Skeletal muscle satellite cell (primary cell): ENCODE measurements around the gene ANKRD6.

Experiments used
- H3K27me3 ChIP-seq: 2 replicates; pipeline ENCODE4 v1.7.0; 2013; ENCODE audit warnings: low read length; ENCODE audit not compliant: control insufficient read depth, insufficient read depth
- H3K36me3 ChIP-seq: 2 replicates; pipeline ENCODE4 v1.7.0; 2013; ENCODE audit warnings: mild to moderate bottlenecking, control low read depth, low read length; ENCODE audit not compliant: insufficient read depth
- H3K4me1 ChIP-seq: 2 replicates; pipeline ENCODE4 v1.7.0; 2013; ENCODE audit warnings: low read length; ENCODE audit not compliant: control insufficient read depth, insufficient read depth
- H3K4me2 ChIP-seq: 2 replicates; pipeline ENCODE4 v1.7.0; 2013; ENCODE audit warnings: mild to moderate bottlenecking, low read length
- H3K4me3 ChIP-seq: 2 replicates; pipeline ENCODE4 v1.7.0; 2013; ENCODE audit warnings: low read length
- H3K9ac ChIP-seq: 2 replicates; pipeline ENCODE4 v1.7.0; 2013; ENCODE audit warnings: mild to moderate bottlenecking, low read depth, low read length, moderate library complexity
- H3K9me3 ChIP-seq: replicated peaks from 2 replicates; pipeline ENCODE4 v1.7.0; 2013; ENCODE audit warnings: mild to moderate bottlenecking, control low read depth, low read length

Gene ANKRD6

DNA sequence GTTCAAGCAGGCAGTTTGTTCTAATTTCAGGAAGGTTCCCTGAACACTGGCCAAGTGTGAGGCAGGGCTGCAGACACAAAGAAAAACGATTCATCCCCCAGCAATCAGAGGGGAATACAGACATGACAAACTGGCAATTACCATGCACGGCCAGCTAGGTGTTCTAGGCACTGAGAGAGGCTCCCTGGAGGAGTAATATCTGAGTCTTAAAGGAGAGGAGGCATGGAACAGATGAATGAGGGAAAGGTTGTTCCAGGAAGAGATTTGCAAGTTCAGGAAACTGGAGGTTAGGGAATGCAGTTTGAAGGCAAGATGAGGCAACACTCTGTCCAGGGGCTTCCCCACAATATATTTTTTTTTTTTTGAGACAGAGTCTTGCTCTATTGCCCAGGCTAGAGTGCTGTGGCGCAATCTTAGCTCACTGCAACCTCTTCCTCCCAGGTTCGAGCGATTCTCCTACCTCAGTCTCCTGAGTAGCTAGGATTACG, 32.0 kb upstream of the ANKRD6 start:
- H3K4me2 ChIP-seq, result no peak overlapping the region
- H3K4me3 ChIP-seq, result no peak overlapping the region
- H3K9ac ChIP-seq, result no peak overlapping the region
- H3K9me3 ChIP-seq, result no peaks in the 10 kb centered on the region
- peaks cover 22% of the 10 kb centered on the region for H3K27me3 ChIP-seq
- no peaks in the 10 kb centered on the region for H3K4me1 ChIP-seq
- no peaks in the 10 kb centered on the region for H3K36me3 ChIP-seq

DNA sequence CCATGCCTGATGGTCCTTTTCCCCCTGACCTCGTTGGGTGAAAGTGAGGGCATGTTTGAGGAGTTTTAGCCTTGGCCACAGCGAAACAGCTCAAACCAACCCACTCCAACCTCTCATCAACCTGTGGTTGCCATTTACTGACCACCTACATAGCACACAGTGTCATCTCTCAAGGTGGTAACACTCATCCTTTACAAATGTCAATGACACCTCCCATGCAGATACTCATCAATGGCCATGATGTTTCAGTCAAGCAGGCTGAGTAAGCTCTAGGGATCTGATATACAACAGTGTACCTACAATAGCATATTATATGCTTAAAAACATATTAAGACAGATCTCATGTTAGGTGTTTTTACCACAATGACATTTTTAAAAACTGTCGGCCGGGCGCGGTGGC, 30.2 kb upstream of the ANKRD6 start:
- Histone ChIP-seq H3K27me3 (peaks cover 36% of the 10 kb centered on the region), H3K4me1 (no peaks in the 10 kb centered on the region), H3K4me3 (no peak overlapping the region), H3K4me2 (no peak overlapping the region), H3K9me3 (no peaks in the 10 kb centered on the region), H3K9ac (no peak overlapping the region), H3K36me3 (no peaks in the 10 kb centered on the region)

DNA sequence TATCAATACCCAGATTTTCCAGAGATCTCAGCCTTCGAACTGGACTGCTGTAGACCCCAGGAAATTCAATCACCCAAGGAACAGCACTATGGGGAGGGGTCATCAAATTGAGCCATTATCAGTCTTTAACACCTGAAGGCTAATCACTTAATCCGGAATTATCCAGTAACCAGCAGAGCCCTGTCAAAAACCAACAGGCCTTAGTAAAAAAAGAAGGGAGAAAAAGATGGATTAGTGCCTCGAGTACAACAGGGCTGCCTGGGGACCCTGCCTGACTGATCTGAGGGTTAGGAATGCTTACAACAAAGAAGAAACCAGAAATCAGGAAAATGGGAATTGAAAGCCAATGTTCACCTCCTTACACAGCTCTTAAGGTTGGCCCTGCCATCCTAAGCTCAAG, 28.4 kb upstream of the ANKRD6 start:
- H3K9me3 ChIP-seq, result no peaks in the 10 kb centered on the region
- H3K36me3 ChIP-seq, result no peaks in the 10 kb centered on the region
- no peak overlapping the region for H3K9ac ChIP-seq
- peaks cover 53% of the 10 kb centered on the region for H3K27me3 ChIP-seq
- no peak overlapping the region for H3K4me2 ChIP-seq
- H3K4me3 ChIP-seq, result no peak overlapping the region
- H3K4me1 ChIP-seq, result no peaks in the 10 kb centered on the region

DNA sequence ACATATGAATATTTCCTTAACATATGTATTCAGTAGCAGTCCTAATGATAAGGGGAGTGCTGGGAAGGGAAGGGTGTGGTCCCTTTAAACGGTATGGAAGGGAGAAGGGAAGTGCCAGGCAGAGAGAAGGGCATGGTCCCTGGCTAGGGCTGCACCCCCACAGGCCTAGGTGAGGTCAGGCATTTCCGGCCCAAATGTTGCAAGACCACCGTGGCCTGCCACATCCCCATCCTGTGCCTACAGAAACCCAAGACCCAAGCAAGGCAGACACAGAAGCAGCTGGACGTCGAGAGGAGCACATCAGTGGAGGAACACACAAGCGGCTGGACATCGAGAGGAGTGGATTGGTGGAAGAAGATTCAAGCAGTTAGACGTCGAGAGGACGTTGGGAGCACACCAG, 26.8 kb upstream of the ANKRD6 start:
- Histone ChIP-seq H3K4me2 (no peak overlapping the region), H3K4me1 (peaks cover 2% of the 10 kb centered on the region), H3K9ac (no peak overlapping the region), H3K9me3 (no peaks in the 10 kb centered on the region), H3K27me3 (peaks cover 61% of the 10 kb centered on the region), H3K4me3 (no peak overlapping the region), H3K36me3 (no peaks in the 10 kb centered on the region)

DNA sequence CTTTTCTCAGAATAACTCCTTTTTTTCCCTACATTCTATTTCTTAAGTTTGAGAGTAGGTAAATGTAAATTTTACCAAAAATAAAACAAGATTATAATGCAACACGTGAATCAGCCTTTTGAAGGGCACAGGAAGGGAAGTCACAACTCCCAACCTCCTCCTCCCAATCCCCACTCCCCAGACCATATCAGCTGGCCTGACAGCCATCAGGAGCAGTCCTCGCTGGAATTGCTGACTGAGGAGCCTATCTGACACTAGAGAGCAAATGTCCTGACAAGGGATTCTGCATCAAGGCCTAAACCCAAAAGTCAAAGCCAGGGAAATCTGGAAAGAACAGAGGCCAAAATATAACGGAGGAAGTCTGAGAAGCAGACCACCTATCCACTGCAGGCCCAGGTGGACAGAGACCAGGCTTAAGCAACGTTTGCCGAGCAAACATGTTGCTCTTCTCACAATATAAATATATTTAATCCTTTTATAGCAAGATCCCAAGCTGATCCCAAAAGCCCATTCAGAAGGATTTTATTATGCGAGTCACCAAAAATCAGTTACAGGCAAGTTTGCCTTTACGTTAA, 23.4 kb upstream of the ANKRD6 start:
- H3K9ac ChIP-seq, result no peak overlapping the region
- peaks cover 84% of the 10 kb centered on the region for H3K27me3 ChIP-seq
- H3K4me1 ChIP-seq, result peaks cover 14% of the 10 kb centered on the region
- H3K36me3 ChIP-seq, result no peaks in the 10 kb centered on the region
- no peaks in the 10 kb centered on the region for H3K9me3 ChIP-seq
- no peak overlapping the region for H3K4me2 ChIP-seq
- H3K4me3 ChIP-seq, result no peak overlapping the region

DNA sequence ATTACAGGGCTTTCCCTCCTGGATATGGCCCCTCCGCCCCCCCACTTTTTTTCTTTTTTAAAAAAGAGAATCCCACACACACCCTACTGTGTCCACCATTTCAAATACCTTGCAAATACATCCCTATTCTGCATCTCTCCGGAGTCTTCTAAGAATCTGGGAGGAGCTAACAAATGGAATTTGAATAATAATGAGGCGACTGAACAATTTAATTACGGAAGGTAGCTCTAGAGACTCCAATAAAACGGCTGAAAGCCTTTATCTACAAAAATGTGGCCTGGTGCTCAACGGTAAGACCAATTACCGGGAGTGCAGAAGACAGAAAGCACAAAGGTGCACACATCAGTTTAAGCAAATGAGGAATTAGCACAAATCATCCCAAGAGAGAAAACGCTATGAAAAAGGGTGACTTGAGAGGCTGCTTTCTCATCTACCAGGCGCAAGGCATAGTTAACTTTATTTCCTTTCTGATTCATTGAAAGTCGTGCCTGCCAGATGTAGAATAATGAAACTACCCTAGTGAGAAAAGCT, 22.7 kb upstream of the ANKRD6 start:
- H3K9me3 ChIP-seq, result no peaks in the 10 kb centered on the region
- H3K9ac ChIP-seq, result no peak overlapping the region
- H3K4me2 ChIP-seq, result no peak overlapping the region
- H3K27me3 ChIP-seq, result peaks cover 87% of the 10 kb centered on the region
- H3K4me3 ChIP-seq, result no peak overlapping the region
- H3K4me1 ChIP-seq, result peaks cover 14% of the 10 kb centered on the region
- H3K36me3 ChIP-seq, result no peaks in the 10 kb centered on the region

DNA sequence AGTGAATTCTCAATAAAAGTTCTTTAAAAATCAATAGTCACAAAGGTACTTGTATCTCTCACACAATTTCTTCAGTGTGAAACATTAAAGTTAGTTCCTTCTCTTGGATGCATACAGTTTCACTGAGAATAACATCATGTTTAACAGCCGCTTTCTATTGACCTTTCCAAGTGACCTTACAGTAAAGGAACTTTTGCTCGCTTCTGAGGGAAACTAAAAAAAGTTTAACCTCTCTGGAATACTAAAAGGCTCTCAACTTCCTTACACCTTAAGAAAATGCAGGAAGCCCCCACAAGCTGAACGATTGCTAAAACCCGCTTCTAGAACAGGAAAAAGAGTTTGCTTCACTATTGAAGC, 22.2 kb upstream of the ANKRD6 start:
- no peaks in the 10 kb centered on the region for H3K9me3 ChIP-seq
- H3K27me3 ChIP-seq, result peaks cover 87% of the 10 kb centered on the region
- no peak overlapping the region for H3K9ac ChIP-seq
- H3K4me3 ChIP-seq, result peak overlapping the region; percentile 71
- no peaks in the 10 kb centered on the region for H3K36me3 ChIP-seq
- peaks cover 14% of the 10 kb centered on the region for H3K4me1 ChIP-seq
- H3K4me2 ChIP-seq, result peak overlapping the region; percentile 86

DNA sequence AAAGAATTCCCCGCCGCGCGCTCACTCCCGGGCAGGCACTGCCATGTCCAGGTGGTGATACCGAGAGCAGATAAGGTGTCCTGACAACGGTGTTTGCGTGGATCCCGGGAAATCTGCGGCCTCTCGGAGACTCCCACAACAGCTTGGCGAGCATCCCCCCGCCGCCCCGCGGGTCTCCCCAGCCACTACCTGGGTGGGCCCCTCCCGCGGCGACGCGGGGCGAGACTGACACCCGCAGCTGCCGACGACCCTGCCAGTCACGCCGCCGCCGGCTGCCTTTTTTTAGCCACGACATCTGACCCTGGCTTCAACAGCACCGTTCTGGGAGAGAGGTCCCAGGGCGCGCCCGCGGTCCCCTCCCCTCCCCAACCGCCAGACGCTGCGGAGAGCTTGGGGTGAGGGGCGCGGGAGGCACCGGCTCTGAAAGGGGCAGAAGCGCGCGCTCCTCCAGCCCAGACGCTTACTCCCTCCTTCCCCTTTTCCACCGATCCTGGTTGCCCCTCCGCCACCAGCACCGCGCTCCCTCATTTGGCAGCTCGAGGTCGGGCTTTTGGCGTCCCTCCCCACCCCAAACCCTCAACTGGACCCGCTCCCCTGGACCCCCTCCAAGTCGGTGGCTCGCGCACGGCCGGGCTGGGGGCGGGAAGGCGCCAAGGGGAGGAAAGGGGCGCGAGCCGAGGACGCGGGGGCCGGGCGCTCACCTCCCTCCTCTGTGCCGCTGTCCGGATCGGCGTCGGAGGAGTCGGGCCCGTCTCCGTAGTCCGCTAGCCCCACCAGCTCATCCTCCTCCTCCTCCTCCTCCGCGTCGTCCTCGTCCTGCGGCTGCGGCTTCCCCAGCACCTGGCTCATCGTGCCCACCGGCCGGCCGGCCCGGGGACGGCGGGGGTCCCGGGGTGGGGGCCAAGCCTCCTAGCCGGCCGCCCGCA, 21.5 kb upstream of the ANKRD6 start:
- Histone ChIP-seq H3K4me1 (peaks cover 14% of the 10 kb centered on the region), H3K9ac (no peak overlapping the region)

DNA sequence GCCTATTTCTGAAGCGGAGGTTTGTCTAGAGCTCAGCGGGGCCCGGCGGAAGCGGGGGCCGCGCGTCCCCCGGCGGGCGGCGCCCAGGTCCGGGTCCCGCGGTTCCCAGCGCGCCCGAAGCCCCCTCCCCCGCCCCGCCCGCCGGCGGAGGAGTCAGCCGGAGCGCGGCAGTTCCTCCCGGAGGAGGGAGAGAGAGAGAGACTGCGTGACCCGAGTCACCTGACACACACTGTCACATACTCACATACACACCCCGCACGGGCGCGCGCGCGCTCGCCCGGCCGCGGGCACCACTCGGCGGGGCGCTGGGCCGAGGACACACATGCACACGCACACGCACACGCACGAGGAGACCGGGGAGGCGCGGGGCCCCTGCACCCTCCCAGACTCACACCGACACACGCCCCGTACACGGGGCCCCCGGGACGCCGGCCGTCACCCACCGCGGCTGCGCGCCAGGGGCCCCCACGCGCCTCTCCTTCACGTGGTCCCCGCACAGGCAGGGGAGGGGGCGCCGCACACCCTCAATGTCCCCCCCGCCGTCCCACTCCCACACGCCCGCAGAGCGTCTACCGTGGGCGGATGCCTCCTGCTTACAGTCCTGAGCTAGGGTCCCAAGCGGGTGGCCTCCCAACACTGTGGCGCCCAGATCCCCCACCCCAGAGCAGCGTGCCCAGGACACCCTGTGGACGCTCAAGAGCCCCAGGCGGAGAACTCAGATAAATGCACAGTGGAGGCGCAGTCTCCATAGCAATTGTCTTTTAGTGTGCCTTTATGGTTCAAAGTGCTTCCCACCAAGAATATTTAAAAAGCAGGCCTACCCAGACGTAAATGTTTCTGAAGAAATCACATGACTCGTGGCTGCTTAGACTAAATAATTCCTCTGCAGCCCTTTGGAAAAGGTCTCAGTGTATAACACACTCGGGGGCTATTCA, 20.6 kb upstream of the ANKRD6 start, which contains the start of gene RRAGD:
Gene RRAGD, minus strand, starts transcription at position 203 of the 935 bp plus-strand sequence. CDS start 280 bp downstream, outside the sequence.
- peak within 1 kb of the TSS; percentile 71 for H3K4me3 ChIP-seq
- H3K9me3 ChIP-seq, result no peaks in the 10 kb centered on the region
- no peak within 1 kb of the TSS for H3K9ac ChIP-seq
- H3K36me3 ChIP-seq, result no peaks in the 10 kb centered on the region
- H3K27me3 ChIP-seq, result peaks cover 90% of the 10 kb centered on the region
- H3K4me2 ChIP-seq, result peak within 1 kb of the TSS; percentile 86
- peaks cover 14% of the 10 kb centered on the region for H3K4me1 ChIP-seq

More for the DNA sequence above, 21.5 kb upstream of the ANKRD6 start:
- Histone ChIP-seq H3K36me3 (no peaks in the 10 kb centered on the region), H3K9me3 (no peaks in the 10 kb centered on the region), H3K27me3 (peaks cover 87% of the 10 kb centered on the region), H3K4me2 (peak overlapping the region; percentile 86), H3K4me3 (peak overlapping the region; percentile 71)

DNA sequence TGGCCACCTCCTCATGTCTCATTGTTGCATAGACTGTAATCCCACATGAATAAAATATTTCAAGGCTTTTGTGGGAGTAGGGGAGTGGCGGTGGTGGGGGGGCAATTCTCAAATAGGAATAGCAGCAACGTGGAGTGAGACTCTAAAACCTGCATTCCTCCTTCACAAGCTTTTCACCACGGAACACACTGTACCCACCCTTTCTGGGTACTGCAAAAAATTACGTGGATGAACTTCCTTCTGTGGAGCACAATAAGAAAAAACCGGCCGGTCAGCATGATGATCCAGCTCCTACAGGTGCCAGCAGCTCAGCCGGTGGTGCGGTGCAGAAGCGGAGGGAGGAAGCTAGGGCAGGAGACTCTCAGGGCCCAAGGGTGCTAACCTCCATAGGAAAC, 19.9 kb upstream of the ANKRD6 start:
- Histone ChIP-seq H3K27me3 (peaks cover 89% of the 10 kb centered on the region), H3K4me1 (peaks cover 14% of the 10 kb centered on the region), H3K4me2 (peak overlapping the region; percentile 86), H3K4me3 (no peak overlapping the region), H3K9me3 (no peaks in the 10 kb centered on the region), H3K9ac (no peak overlapping the region), H3K36me3 (no peaks in the 10 kb centered on the region)

DNA sequence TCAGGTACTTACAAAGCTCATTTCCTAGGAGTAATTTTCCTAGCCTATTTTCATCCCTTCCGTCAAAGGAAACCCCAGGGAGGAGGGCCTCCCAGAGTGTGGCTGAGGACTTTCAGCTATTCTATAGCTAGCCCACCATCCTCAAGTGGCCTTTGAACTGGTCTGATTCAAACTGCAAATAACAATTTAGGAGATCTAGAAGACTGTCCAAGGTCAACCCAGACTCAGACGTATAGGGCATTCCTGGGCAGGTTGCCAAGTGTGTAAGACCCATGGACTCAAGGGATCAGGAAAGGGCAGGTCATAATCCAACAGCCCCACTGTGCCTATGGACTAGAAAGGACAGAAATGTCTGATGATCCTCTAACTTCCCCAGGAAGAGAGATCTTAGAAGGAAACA, 18.7 kb upstream of the ANKRD6 start:
- H3K4me2 ChIP-seq, result no peak overlapping the region
- peaks cover 83% of the 10 kb centered on the region for H3K27me3 ChIP-seq
- no peak overlapping the region for H3K4me3 ChIP-seq
- H3K9ac ChIP-seq, result no peak overlapping the region
- no peaks in the 10 kb centered on the region for H3K36me3 ChIP-seq
- peaks cover 14% of the 10 kb centered on the region for H3K4me1 ChIP-seq
- no peaks in the 10 kb centered on the region for H3K9me3 ChIP-seq
